Measurements from ENCODE around the gene AVPR2. TPM values are rescaled to one million over a fixed set of nuclear protein-coding genes. Genes with fewer than 3 reads are reported as not detected.

AVPR2 gene
- total and polyA plus RNA-seq, 5 experiments from 2014 or later, result not detected

- Mint-ChIP-seq H3K9me3 (peaks cover 0 to 2% (median 0%) of the 10 kb centered on the region in 9 donors), H3K27me3 (no peaks in the 10 kb centered on the region), H3K4me1 (peaks cover 11 to 33% (median 30%) of the 10 kb centered on the region in 4 donors), H3K27ac (peak overlapping the region in 7 of 10 donors; percentile 62 to 85 (median 75)), H3K36me3 (peaks cover 0 to 17% (median 0%) of the 10 kb centered on the region in 3 donors), H3K4me3 (peak overlapping the region in 1 of 10 donors; percentile 44)
- no peak for DNase-seq
- POLR2A ChIA-PET, result interaction anchor here (5.5 to 17.6 kb wide), 2 partner anchors 7 to 14 kb away, joined by 48 to 388 read pairs; partner anchors contain the start of genes ARHGAP4 and RENBP
- no peak for ATAC-seq
Measured at GRCh38 chrX:153931748-153932147, 27.3 kb downstream of the AVPR2 start.

GRCh38 chrX:153932220-153932915 is 27.9 kb downstream of the AVPR2 start:
- Mint-ChIP-seq H3K9me3 (peaks cover 0 to 2% (median 0%) of the 10 kb centered on the region in 9 donors), H3K36me3 (peaks cover 0 to 17% (median 0%) of the 10 kb centered on the region in 3 donors), H3K27me3 (no peaks in the 10 kb centered on the region), H3K27ac (peak overlapping the region in 1 of 10 donors; percentile 58), H3K4me3 (no peak overlapping the region), H3K4me1 (peaks cover 7 to 33% (median 28%) of the 10 kb centered on the region in 4 donors)
- DNase-seq, result peak in 1 of 10 donors; percentile 36
- no peak for ATAC-seq
- POLR2A ChIA-PET, result interaction anchor here (5.5 to 17.6 kb wide), 2 partner anchors 8 to 14 kb away, joined by 48 to 388 read pairs; partner anchors contain the start of genes ARHGAP4 and RENBP

- Mint-ChIP-seq H3K9me3 (peaks cover 0 to 2% (median 0%) of the 10 kb centered on the region in 9 donors), H3K36me3 (peaks cover 0 to 16% (median 0%) of the 10 kb centered on the region in 3 donors), H3K4me3 (peak overlapping the region; percentile 76 to 91 (median 86)), H3K27ac (peak overlapping the region in 9 of 10 donors; percentile 25 to 93 (median 88)), H3K27me3 (no peaks in the 10 kb centered on the region), H3K4me1 (peaks cover 7 to 35% (median 30%) of the 10 kb centered on the region in 4 donors)
- ATAC-seq (peak in 1 of 2 donors; percentile 2), DNase-seq (no peak)
- POLR2A ChIA-PET, result interaction anchor here (2.0 to 17.6 kb wide), 3 partner anchors 9 to 38 kb away, joined by 7 to 388 read pairs (median 48); partner anchors contain the start of genes ARHGAP4, HCFC1 and RENBP
Measured at GRCh38 chrX:153933748-153934147, 29.3 kb downstream of the AVPR2 start.

- peaks cover 0 to 2% (median 0%) of the 10 kb centered on the region in 9 donors for H3K9me3 Mint-ChIP-seq
- H3K27me3 Mint-ChIP-seq, result no peaks in the 10 kb centered on the region
- peak in 1 of 10 donors; percentile 54 for DNase-seq
- H3K36me3 Mint-ChIP-seq, result peaks cover 0 to 16% (median 0%) of the 10 kb centered on the region in 3 donors
- peak; percentile 28 to 35 for ATAC-seq
- peak overlapping the region in 9 of 10 donors; percentile 72 to 93 (median 88) for H3K27ac Mint-ChIP-seq
- H3K4me1 Mint-ChIP-seq, result peaks cover 7 to 32% (median 28%) of the 10 kb centered on the region in 4 donors
- POLR2A ChIA-PET, result interaction anchor here (2.0 to 17.6 kb wide), 3 partner anchors 10 to 37 kb away, joined by 7 to 388 read pairs (median 48); partner anchors contain the start of genes ARHGAP4, HCFC1 and RENBP
- H3K4me3 Mint-ChIP-seq, result peak overlapping the region; percentile 76 to 91 (median 86)
Measured at GRCh38 chrX:153934148-153934761, 29.8 kb downstream of the AVPR2 start.

GRCh38 chrX:153934762-153935325 is 30.4 kb downstream of the AVPR2 start, which contains the start of gene NAA10:
NAA10 (minus strand) TSS chrX:153935037; CDS start chrX:153934904, 133 bp downstream.
- Mint-ChIP-seq H3K4me3 (peak within 1 kb of the TSS; percentile 76 to 91 (median 86)), H3K9me3 (peaks cover 0 to 2% (median 0%) of the 10 kb centered on the region in 9 donors), H3K27ac (peak within 1 kb of the TSS in 9 of 10 donors; percentile 72 to 93 (median 88)), H3K4me1 (peaks cover 7 to 28% (median 28%) of the 10 kb centered on the region in 4 donors), H3K27me3 (no peaks in the 10 kb centered on the region), H3K36me3 (peaks cover 0 to 16% (median 0%) of the 10 kb centered on the region in 3 donors)
- peak in 8 of 10 donors; percentile 27 to 72 (median 44) for DNase-seq
- POLR2A ChIA-PET, result interaction anchor here (2.0 to 17.6 kb wide), 3 partner anchors 10 to 36 kb away, joined by 7 to 388 read pairs (median 48); partner anchors contain the start of genes ARHGAP4, HCFC1 and RENBP
- ATAC-seq, result peak; percentile 67 to 77

GRCh38 chrX:153935326-153935851 is 30.9 kb downstream of the AVPR2 start:
- peak overlapping the region in 9 of 10 donors; percentile 4 to 80 (median 65) for H3K27ac Mint-ChIP-seq
- DNase-seq, result peak in 1 of 10 donors; percentile 62
- POLR2A ChIA-PET, result interaction anchor here (2.0 to 17.6 kb wide), 3 partner anchors 11 to 36 kb away, joined by 7 to 388 read pairs (median 48); partner anchors contain the start of genes ARHGAP4, HCFC1 and RENBP
- peaks cover 0 to 15% (median 0%) of the 10 kb centered on the region in 3 donors for H3K36me3 Mint-ChIP-seq
- peaks cover 0 to 2% (median 0%) of the 10 kb centered on the region in 9 donors for H3K9me3 Mint-ChIP-seq
- peak overlapping the region; percentile 47 to 88 (median 72) for H3K4me3 Mint-ChIP-seq
- peaks cover 7 to 34% (median 30%) of the 10 kb centered on the region in 4 donors for H3K4me1 Mint-ChIP-seq
- no peaks in the 10 kb centered on the region for H3K27me3 Mint-ChIP-seq
- ATAC-seq, result peak; percentile 3 to 10

- ATAC-seq, result no peak
- POLR2A ChIA-PET, result interaction anchor here (5.5 to 17.6 kb wide), 2 partner anchors 9 to 12 kb away, joined by 48 to 388 read pairs; partner anchors contain the start of genes ARHGAP4 and RENBP
- peak overlapping the region in 1 of 10 donors; percentile 88 for H3K4me3 Mint-ChIP-seq
- peak overlapping the region in 1 of 10 donors; percentile 27 for H3K27ac Mint-ChIP-seq
- peaks cover 0 to 2% (median 0%) of the 10 kb centered on the region in 9 donors for H3K9me3 Mint-ChIP-seq
- peaks cover 10 to 33% (median 30%) of the 10 kb centered on the region in 4 donors for H3K4me1 Mint-ChIP-seq
- H3K27me3 Mint-ChIP-seq, result no peaks in the 10 kb centered on the region
- peaks cover 0 to 5% (median 0%) of the 10 kb centered on the region in 3 donors for H3K36me3 Mint-ChIP-seq
- DNase-seq, result no peak
Measured at GRCh38 chrX:153937056-153937455, 32.6 kb downstream of the AVPR2 start.

- Mint-ChIP-seq H3K36me3 (no peaks in the 10 kb centered on the region), H3K27me3 (no peaks in the 10 kb centered on the region), H3K4me1 (peaks cover 10 to 35% (median 28%) of the 10 kb centered on the region in 4 donors), H3K27ac (peak overlapping the region in 6 of 10 donors; percentile 6 to 83 (median 55)), H3K4me3 (no peak overlapping the region), H3K9me3 (peaks cover 0 to 2% (median 0%) of the 10 kb centered on the region in 9 donors)
- ATAC-seq (no peak), DNase-seq (no peak)
- POLR2A ChIA-PET, result interaction anchor here (16.5 kb wide), 1 partner anchor 9 kb away, joined by 388 read pairs; the partner anchor contains the start of genes ARHGAP4 and NAA10
Measured at GRCh38 chrX:153938226-153938786, 33.8 kb downstream of the AVPR2 start.

- POLR2A ChIA-PET, result interaction anchor here (1.1 to 16.5 kb wide), 4 partner anchors 10 to 145 kb away, joined by 3 to 388 read pairs (median 3); partner anchors contain the start of genes ARHGAP4, IDH3G, NAA10 and SSR4
- Mint-ChIP-seq H3K9me3 (peaks cover 0 to 2% (median 0%) of the 10 kb centered on the region in 9 donors), H3K4me3 (peak overlapping the region in 1 of 10 donors; percentile 24), H3K27ac (peak overlapping the region in 4 of 10 donors; percentile 29 to 79 (median 56)), H3K36me3 (no peaks in the 10 kb centered on the region), H3K4me1 (peaks cover 7 to 36% (median 26%) of the 10 kb centered on the region in 4 donors), H3K27me3 (no peaks in the 10 kb centered on the region)
- no peak for DNase-seq
- ATAC-seq, result no peak
Measured at GRCh38 chrX:153939573-153939972, 35.1 kb downstream of the AVPR2 start.

- peak overlapping the region in 7 of 10 donors; percentile 54 to 90 (median 75) for H3K27ac Mint-ChIP-seq
- POLR2A ChIA-PET, result interaction anchor here (0.7 to 16.5 kb wide), 2 partner anchors 13 to 31 kb away, joined by 5 to 388 read pairs; partner anchors contain the start of genes ARHGAP4 and NAA10
Measured at GRCh38 chrX:153941336-153942252, 37.1 kb downstream of the AVPR2 start.

More at GRCh38 chrX:153941336-153942252, 37.1 kb downstream of the AVPR2 start:
- H3K9me3 Mint-ChIP-seq, result peaks cover 0 to under 1% (median 0%) of the 10 kb centered on the region in 9 donors
- ATAC-seq (peak; percentile 21 to 25), DNase-seq (no peak)
- H3K27me3 Mint-ChIP-seq, result no peaks in the 10 kb centered on the region
- H3K36me3 Mint-ChIP-seq, result no peaks in the 10 kb centered on the region
- peak overlapping the region; percentile 61 to 79 (median 69) for H3K4me3 Mint-ChIP-seq
- H3K4me1 Mint-ChIP-seq, result peaks cover 6 to 38% (median 26%) of the 10 kb centered on the region in 4 donors

Measured in naive thymus-derived CD8-positive, alpha-beta T cell (primary cell).